AG09319 (cell line): Measurements from ENCODE around the gene LYG2.
"Not testable (repeated sequence)": the region's sequence is repeated elsewhere in the genome, so short reads cannot be mapped to it uniquely, and the experiment has no call there.

Experiments
- DNase-seq: peaks from one replicate; pipeline ENCODE4 v3.0.0-alpha.2; 2010; ENCODE audit warnings: low read depth; ENCODE audit errors: extremely low read depth
- CTCF ChIP-seq: IDR thresholded peaks from 2 replicates; pipeline ENCODE4 v1.5.1; 2011; ENCODE audit warnings: low read depth, mild to moderate bottlenecking, inconsistent platforms, low read length, moderate library complexity

The LYG2 gene

GRCh38 chr2:99200076-99200800, 55.2 kb downstream of the LYG2 start:
- TF ChIP-seq CTCF, result no peak
- no peak for DNase-seq

GRCh38 chr2:99198103-99198841, 57.2 kb downstream of the LYG2 start:
- no peak for DNase-seq
- no peak for TF ChIP-seq CTCF

DNA sequence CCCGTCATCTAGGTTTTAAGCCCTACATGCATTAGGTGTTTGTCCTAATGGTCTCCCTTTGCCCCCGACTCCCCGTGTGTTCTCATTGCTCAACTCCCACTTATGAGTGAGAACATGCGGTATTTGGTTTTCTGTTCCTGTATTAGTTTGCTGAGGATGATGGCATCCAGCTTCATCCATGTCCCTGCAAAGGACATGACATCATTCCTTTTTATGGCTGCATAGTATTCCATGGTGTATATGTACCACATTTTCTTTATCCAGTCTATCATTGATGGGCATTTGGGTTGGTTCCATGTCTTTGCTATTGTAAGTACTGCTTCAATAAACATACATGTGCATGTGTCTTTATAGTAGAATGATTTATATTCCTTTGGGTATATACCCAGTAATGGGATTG, 63.1 kb downstream of the LYG2 start:
- DNase-seq, result not testable (repeated sequence)
